Measurements from ENCODE around the gene SCMH1. TPM values are rescaled to one million over a fixed set of nuclear protein-coding genes. Genes with fewer than 3 reads are reported as not detected.
"Not testable (repeated sequence)": the region's sequence is repeated elsewhere in the genome, so short reads cannot be mapped to it uniquely, and the experiment has no call there.

Gene SCMH1
- total RNA-seq, 1 experiment from 2014 or later: 16.5 TPM

- Histone ChIP-seq H3K23me2 (ENCODE audit: insufficient read length, low read depth, low read length, poor library complexity, severe bottlenecking) (no peaks in the 10 kb centered on the region), H4K5ac (ENCODE audit: insufficient read length, low read depth, low read length) (no peak overlapping the region), H3K79me1 (ENCODE audit: insufficient read depth, low read depth, low read length, poor library complexity, severe bottlenecking) (no peaks in the 10 kb centered on the region), H2BK120ac (ENCODE audit: low read depth, low read length, poor library complexity, severe bottlenecking) (no peak overlapping the region), H2BK15ac (ENCODE audit: low read depth, low read length) (no peak overlapping the region), H3K27me3 (ENCODE audit: insufficient read depth, low read length) (no peaks in the 10 kb centered on the region), H2AK5ac (ENCODE audit: insufficient read length, low read length) (no peak overlapping the region), H2BK12ac (ENCODE audit: insufficient read length, low read depth, low read length) (no peak overlapping the region), H4K8ac (replicated peaks; ENCODE audit: insufficient read length, low read depth, low read length) (no peak overlapping the region), H3K56ac (ENCODE audit: insufficient read length, low read depth, low read length) (no peak overlapping the region), H3K9me3 (ENCODE audit: control insufficient read depth, low read depth, low read length) (no peaks in the 10 kb centered on the region), H2BK5ac (ENCODE audit: insufficient read length, low read length) (no peak overlapping the region), H3K18ac (ENCODE audit: insufficient read length, low read depth, low read length) (no peak overlapping the region), H3T11ph (ENCODE audit: low read length) (no peak overlapping the region), H3K79me2 (ENCODE audit: insufficient read depth, low read length) (no peaks in the 10 kb centered on the region), H2AFZ (ENCODE audit: low read length) (no peak overlapping the region), H4K91ac (ENCODE audit: insufficient read length, low read depth, low read length) (no peak overlapping the region), H3K4ac (ENCODE audit: low read depth, low read length) (no peak overlapping the region), H3K23ac (ENCODE audit: insufficient read length, low read depth, low read length) (no peak overlapping the region), H3K4me1 (ENCODE audit: insufficient read depth, low read length) (no peaks in the 10 kb centered on the region), H3K14ac (ENCODE audit: insufficient read depth, low read length) (no peak overlapping the region), H3K4me2 (ENCODE audit: insufficient read depth, insufficient read length, low read length) (no peak overlapping the region), H3K9ac (ENCODE audit: extremely low read depth, insufficient read length, low read length) (no peak overlapping the region), H3K27ac (ENCODE audit: insufficient read length, low read depth, low read length) (no peak overlapping the region), H4K20me1 (ENCODE audit: control insufficient read depth, insufficient read depth, insufficient read length) (no peaks in the 10 kb centered on the region), H2BK20ac (ENCODE audit: low read depth, low read length, poor library complexity, severe bottlenecking) (no peak overlapping the region)
- Mint-ChIP-seq H3K9me3 (peaks cover 6 to 15% of the 10 kb centered on the region in 2 experiments), H3K36me3 (ENCODE audit: insufficient read depth in 1 of 3, low read depth in 3 of 3) (peaks cover 7 to 14% (median 7%) of the 10 kb centered on the region in 3 experiments), H3K27ac (no peak overlapping the region), H3K27me3 (ENCODE audit: low read depth) (no peaks in the 10 kb centered on the region), H3K4me1 (no peaks in the 10 kb centered on the region), H3K4me3 (no peak overlapping the region)
- TF ChIP-seq CTCF (conservative IDR thresholded peaks at IDR 0.05): no peak
- no CpG with 5 or more reads among the region's 1 CpG for WGBS (ENCODE audit: extremely low coverage, insufficient read length, low lambda C conversion rate)
- no peak for DNase-seq
Observed at GRCh38 chr1:41184446-41184845, 57.7 kb downstream of the SCMH1 start.

GRCh38 chr1:41178230-41178629 is 63.9 kb downstream of the SCMH1 start:
- H2BK120ac ChIP-seq (ENCODE audit: low read depth, low read length, poor library complexity, severe bottlenecking); H4K91ac ChIP-seq (ENCODE audit: insufficient read length, low read depth, low read length); H3K4me1 Mint-ChIP-seq; DNase-seq; H3K9ac ChIP-seq (ENCODE audit: extremely low read depth, insufficient read length, low read length); H2BK12ac ChIP-seq (ENCODE audit: insufficient read length, low read depth, low read length); H3K27me3 ChIP-seq (ENCODE audit: insufficient read depth, low read length); H3K14ac ChIP-seq (ENCODE audit: insufficient read depth, low read length); H3K4ac ChIP-seq (ENCODE audit: low read depth, low read length); H3K27ac ChIP-seq (ENCODE audit: insufficient read length, low read depth, low read length); H3K23me2 ChIP-seq (ENCODE audit: insufficient read length, low read depth, low read length, poor library complexity, severe bottlenecking); H3K27ac Mint-ChIP-seq; H2BK20ac ChIP-seq (ENCODE audit: low read depth, low read length, poor library complexity, severe bottlenecking); H3K79me1 ChIP-seq (ENCODE audit: insufficient read depth, low read depth, low read length, poor library complexity, severe bottlenecking); H2BK5ac ChIP-seq (ENCODE audit: insufficient read length, low read length); H3K23ac ChIP-seq (ENCODE audit: insufficient read length, low read depth, low read length); H3K4me3 Mint-ChIP-seq; H3K4me1 ChIP-seq (ENCODE audit: insufficient read depth, low read length); H3K27me3 Mint-ChIP-seq (ENCODE audit: low read depth); H3K79me2 ChIP-seq (ENCODE audit: insufficient read depth, low read length); H3K9me3 ChIP-seq (ENCODE audit: control insufficient read depth, low read depth, low read length); H3K4me2 ChIP-seq (ENCODE audit: insufficient read depth, insufficient read length, low read length); H2AK5ac ChIP-seq (ENCODE audit: insufficient read length, low read length); H3K18ac ChIP-seq (ENCODE audit: insufficient read length, low read depth, low read length); H4K5ac ChIP-seq (ENCODE audit: insufficient read length, low read depth, low read length); H4K20me1 ChIP-seq (ENCODE audit: control insufficient read depth, insufficient read depth, insufficient read length); H2BK15ac ChIP-seq (ENCODE audit: low read depth, low read length); H3K56ac ChIP-seq (ENCODE audit: insufficient read length, low read depth, low read length); H2AFZ ChIP-seq (ENCODE audit: low read length); H3T11ph ChIP-seq (ENCODE audit: low read length); H4K8ac ChIP-seq (replicated peaks; ENCODE audit: insufficient read length, low read depth, low read length): not testable (repeated sequence)
- H3K36me3 Mint-ChIP-seq (ENCODE audit: insufficient read depth in 1 of 3, low read depth in 3 of 3): peaks cover 30 to 54% (median 33%) of the 10 kb centered on the region in 3 experiments
- WGBS (ENCODE audit: extremely low coverage, insufficient read length, low lambda C conversion rate): no CpG with 5 or more reads among the region's 3 CpGs
- H3K9me3 Mint-ChIP-seq: peaks cover 46 to 57% of the 10 kb centered on the region in 2 experiments

Measured in H9 (cell line).